PFSK-1 (cell line): ENCODE results near the gene THEM4.

ENCODE experiments used
- FOXP2 ChIP-seq: optimal IDR thresholded peaks from 2 replicates; pipeline ENCODE3; 2011; ENCODE audit warnings: borderline replicate concordance, control low read depth, inconsistent platforms; ENCODE audit not compliant: insufficient read depth; ENCODE audit errors: extremely low read length, extremely low read depth
- POLR2AphosphoS5 ChIP-seq: IDR thresholded peaks from 2 replicates; pipeline ENCODE4 v1.6.1; 2012; ENCODE audit warnings: low read depth, mild to moderate bottlenecking, control low read depth, low read length, moderate library complexity
- REST ChIP-seq, 2 experiments: IDR thresholded peaks; 2 replicates each; pipeline versions ENCODE4 v1.6.1 to v1.8.0; 2011 to 2012; ENCODE audit warnings: low read depth in 2 of 2, low read length in 2 of 2, control low read depth in 1 of 2, inconsistent platforms in 1 of 2, mild to moderate bottlenecking in 1 of 2, moderate library complexity in 1 of 2; ENCODE audit not compliant: insufficient read depth in 1 of 2
- SIN3A ChIP-seq: IDR thresholded peaks from 2 replicates; pipeline ENCODE4 v1.6.1; 2012; ENCODE audit warnings: mild to moderate bottlenecking, low read length, moderate library complexity, borderline replicate concordance; ENCODE audit not compliant: insufficient read depth
- TAF1 ChIP-seq: IDR thresholded peaks from 2 replicates; pipeline ENCODE4 v1.6.1; 2012; ENCODE audit warnings: low read length, control low read depth, borderline replicate concordance; ENCODE audit not compliant: insufficient read depth

DNA sequence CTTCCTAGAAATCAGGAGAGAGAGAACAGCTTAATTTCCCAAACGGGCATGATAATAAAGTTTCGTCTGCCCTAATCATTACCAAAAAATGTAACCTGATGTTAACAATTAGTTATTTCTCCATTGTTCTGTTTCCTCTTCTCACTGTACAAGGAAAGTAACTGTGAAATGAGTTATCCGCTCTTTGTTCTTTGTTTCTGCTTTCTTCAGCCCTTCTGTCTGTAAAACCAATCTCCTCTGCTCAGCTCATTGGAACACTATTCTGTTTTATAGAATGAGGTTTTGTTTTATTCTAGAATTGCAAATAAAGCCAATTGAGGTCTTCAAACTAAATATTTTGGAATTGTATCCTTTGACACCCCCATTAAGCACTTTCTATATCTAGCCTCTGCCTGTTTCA is 8.8 kb upstream of the THEM4 start:
- TF ChIP-seq REST (IDR thresholded peaks at IDR 0.05; ENCODE audit: insufficient read depth in 1 of 2, low read depth in 2 of 2, low read length in 2 of 2) (no peak), POLR2AphosphoS5 (no peak), TAF1 (no peak), SIN3A (no peak), FOXP2 (no peak)
